T follicular helper cell (primary cell): ENCODE data around the gene TMEM116.
"Not testable (repeated sequence)": the region's sequence is repeated elsewhere in the genome, so short reads cannot be mapped to it uniquely, and the experiment has no call there.

Source experiments
- DNase-seq: peaks from one replicate; pipeline ENCODE4 v3.0.0-alpha.2; 2020; ENCODE audit warnings: low read depth

Gene TMEM116

DNA sequence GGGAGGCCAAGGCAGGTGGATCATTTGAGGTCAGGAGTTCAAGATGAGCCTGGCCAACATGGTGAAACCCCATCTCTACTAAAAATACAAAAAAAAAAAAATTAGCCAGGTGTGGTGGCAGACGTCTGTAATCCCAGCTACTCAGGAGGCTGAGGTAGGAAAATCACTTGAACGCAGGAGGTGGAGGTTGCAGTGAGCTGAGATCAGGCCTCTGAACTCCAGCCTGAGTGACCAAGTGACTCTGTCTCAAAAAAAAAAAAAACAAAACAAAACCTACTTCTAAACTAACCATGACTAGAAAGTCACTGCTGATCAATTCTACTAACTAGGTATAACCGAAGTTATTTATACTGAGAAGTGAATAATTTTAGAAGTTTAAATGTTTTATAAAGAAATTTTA, 3.4 kb downstream of the TMEM116 start:
- not testable (repeated sequence) for DNase-seq

DNA sequence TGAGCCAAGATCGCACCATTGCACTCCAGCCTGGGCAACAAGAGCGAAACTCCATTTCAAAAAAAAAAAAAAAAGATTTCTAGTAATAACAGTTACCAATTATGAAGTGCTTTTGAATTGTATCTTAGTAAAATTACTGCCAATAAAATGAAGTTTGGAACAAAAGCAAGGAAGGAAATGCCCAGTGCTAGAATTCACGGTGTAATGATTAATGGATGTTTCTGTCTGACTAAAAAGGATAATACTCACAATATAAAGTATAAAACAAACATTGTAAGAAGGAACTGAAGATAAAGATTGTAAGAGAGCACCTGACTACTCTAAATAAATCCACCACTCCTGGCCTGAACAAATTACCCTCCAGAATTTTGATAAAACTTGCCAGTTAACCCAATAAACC, 4.0 kb downstream of the TMEM116 start:
- no peak for DNase-seq

DNA sequence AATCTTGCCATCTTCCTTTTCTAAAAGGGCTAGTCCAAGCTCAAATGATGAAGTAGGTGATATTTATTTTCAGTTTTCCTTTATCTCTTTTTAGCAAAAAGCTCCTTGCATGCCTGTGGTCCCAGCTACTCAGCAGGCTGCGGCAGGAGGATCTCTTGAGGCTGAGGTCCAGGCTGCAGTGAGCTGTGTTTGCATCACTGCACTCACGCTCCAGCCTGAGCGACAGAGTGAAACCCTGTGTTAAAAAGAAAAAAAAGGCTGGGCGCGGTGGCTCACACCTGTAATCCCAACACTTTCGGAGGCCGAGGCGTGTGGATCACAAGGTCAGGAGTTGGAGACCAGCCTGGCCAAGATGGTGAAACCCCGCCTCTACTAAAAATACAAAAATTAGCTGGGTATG, 5.0 kb downstream of the TMEM116 start:
- no peak for DNase-seq

DNA sequence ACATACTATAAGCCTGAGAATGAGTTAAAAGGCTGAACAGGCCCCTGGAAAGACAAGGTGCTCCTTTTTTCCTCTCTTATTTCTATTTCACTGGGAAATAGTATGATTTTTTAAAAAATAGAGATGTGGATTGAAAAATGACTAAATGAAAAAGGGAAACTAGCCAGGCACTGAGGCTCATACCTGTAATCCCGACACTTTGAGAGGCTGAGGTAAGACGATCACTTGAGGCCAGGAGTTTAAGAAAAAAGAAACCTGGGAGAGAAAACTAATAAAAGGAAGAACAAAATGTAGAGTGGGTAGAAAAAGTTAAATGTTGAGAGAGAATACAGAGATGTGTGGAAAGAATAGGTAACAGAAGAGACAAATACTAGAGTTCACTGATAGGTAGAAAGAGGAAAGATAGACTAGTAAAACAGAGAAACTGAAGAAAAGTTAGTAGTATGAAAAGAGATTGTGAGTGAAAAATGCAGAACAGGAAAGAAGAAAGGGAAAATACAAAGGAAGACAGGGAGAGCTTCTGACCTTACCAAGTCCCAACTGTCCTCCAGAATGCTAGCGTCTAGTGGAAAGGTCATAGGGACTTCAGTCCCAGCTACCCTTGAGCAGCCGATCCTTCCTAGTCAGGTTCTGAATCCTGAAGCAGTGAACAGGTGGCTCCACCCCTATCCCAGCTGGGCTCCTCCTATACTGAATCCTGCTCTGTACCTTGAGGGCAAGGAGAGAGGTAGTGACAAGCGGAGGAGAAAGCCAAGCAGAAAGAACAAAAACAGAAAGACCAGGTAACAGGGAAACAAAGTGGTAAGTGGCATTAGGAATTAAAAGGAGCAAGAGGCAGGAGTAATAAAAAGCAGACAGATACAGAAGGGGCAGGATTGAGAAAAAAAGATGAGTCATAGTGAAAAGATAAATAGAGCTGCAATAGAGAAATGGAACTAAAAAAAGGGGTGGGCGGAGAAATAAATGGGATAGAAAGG, 7.3 kb downstream of the TMEM116 start:
- DNase-seq, result no peak

DNA sequence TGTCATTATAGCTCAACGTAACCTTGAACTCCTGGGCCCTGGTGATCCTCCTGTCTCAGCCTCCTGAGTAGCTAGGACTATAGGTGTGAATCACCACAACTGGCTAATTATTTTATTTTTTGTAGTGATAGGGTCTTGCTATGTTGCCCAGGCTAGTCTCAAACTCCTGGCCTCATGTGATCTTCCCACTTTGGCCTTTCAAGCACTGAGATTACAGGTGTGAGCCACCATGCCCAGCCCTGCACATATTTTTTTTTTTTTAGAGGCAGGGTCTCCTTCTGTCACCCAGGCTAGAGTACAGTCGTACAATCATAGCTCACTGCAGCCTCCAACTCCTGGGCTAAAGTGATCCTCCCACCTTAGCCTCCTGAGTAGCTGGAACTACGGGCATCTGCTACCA, 8.9 kb downstream of the TMEM116 start:
- no peak for DNase-seq

DNA sequence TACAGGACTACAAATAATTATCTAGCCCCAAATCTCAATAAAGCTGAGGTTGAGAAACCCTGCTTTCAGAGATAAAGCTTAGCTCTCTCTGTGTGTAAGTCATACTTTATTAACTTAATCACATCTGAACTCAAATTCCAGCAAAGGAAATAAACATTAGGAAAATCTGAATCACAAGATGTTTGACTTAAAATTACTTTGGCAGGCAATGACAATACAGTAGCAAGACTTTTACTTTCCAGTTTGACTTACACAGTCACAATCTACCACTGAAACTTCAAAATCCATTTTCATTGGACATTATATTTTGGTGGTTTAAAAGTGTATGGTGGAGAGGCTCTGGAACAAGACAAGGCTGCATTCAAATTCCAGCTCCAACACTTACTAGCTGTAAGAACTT, 11.4 kb downstream of the TMEM116 start:
- DNase-seq, result no peak

DNA sequence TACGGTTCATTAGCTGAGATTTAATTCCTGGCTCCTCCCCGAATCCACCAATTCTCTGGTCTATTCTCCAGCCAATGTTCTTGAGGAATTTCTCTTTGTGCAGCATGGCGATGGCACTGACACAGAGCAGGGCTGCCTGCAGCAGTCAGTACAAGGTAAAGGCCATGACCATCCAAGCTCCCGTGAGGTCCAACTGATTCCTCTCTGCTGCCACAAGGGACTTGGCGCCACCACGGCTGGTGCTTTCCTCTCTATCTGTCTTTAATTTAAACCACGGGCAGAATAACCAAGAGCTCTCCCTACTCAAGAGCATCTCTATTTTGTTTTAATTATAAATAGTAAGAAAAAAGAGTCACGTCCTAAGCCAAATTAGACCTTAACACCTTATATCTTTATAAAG, 12.1 kb downstream of the TMEM116 start:
- DNase-seq, result no peak

DNA sequence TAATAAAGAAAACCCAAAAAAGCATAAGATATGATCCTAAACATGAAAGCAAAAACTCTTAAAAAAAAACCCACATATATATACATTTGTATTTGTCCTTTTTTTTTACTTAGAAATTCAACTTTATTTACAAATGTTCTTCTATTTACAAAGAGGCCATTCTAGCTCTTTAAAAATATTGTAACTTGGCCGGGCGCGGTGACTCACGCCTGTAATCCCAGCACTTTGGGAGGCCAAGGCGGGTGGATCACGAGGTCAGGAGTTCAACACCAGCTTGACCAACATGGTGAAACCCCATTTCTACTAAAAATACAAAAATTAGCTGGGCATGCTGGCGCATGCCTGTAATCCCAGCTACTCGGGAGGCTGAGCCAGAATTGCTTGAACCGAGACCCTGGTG, 13.8 kb downstream of the TMEM116 start:
- not testable (repeated sequence) for DNase-seq

DNA sequence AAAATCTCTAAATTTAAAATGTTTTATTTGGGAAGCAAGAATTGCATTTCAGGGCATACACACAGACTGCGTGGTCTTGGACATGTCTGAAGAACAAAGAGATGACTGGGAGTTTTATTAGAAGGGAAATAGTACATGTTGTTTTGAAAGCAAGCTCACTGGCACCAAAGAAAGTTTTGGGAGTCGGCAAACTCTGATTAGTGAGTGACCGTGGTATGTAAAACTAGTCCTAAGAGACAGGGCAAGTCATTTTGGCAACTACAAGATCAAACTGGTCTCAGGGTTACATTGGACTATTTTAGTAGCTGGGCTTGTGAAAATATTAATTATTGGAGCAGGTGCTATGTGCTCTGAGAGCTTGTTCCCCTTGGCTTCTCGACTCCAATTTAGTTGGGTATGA, 14.9 kb downstream of the TMEM116 start:
- no peak for DNase-seq

DNA sequence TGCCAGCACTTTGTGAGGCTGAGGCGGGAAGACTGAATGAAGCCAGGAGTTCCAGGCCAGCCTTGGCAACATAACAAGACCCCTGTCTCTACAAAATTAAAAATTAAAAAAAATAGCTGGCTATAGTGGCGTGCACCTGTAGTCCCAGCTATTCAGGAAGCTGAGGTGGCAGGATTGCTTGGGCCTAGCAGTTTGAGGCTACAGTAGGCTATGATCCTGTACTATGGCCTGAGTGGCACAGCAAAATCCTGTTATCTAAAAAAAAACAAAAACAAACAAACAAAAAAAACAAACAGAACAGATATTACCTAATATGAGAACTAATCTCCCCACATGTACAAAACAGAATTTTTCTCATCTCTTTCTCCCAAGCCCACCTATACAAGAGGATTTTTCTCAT, 15.7 kb downstream of the TMEM116 start:
- DNase-seq, result no peak

DNA sequence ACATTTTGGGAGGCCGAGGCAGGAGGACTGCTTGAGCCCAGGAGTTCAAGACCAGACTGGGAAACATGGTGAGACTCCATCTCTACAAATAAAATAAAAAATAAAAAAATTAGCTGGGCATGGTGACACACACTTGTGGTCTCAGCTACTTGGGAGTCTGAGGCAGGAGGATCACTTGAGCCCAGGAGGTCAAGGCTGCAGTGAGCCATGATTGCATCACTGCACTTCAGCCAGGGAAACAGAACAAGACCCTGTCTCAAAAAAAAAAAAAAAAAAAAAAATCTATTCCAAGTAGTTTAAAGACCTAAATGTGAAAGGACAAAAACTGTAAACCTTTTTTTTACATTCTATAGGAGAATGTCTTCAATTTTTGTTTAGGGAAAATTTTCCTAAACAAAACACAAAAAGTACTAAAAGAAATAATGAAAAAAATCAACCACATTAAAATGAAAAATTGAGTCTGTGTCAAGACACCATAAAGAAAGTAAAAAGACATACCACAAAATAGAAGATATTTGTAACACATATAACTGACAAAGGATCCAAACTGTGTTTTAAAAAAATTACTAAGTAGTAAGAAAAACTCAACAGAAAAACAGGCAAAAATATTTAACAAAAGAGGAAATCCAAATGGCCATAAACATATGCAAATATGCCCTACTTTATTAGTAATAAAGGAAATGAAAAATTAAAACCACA, 17.0 kb downstream of the TMEM116 start:
- DNase-seq, result no peak

DNA sequence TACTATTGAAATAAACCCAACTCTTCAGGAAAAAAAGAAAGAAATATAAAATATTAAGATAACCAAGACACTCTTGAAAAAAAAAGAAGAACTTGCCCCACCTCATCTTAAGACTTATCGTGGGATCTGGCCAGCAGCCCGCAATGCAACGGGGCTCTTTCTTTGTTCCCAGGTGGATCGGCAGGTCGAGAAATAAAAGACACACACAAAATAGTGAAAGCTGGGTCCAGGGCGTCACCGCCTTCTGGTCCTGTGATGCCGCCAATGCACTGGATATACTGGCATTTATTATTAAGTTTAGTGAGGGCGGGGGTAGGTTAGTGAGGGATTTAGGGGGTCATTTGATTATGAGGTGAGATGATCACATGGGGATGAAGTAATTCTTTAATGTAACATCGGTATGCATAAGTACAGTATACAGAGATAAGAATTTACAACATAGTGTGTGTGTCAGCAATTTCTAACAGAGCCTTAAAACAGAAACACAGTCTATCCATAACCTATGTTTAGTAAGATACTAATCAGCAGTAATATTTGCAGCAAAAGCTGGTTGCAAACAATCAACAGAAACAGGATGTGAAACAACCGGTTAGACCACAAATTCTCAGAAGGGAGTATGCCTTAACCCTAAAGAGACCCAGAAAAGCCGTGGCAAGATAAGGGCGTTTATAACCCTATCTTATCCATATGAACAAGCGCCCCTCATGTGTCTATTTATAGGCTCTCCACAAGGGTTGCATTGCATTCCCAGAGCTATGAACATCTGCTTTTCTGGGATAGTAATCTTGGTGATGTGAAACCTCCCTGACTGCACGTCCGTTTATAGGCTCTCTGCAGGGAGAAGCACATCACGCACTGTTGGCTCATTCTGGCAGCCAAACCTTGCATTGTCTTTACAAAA, 18.5 kb downstream of the TMEM116 start:
- not testable (repeated sequence) for DNase-seq

DNA sequence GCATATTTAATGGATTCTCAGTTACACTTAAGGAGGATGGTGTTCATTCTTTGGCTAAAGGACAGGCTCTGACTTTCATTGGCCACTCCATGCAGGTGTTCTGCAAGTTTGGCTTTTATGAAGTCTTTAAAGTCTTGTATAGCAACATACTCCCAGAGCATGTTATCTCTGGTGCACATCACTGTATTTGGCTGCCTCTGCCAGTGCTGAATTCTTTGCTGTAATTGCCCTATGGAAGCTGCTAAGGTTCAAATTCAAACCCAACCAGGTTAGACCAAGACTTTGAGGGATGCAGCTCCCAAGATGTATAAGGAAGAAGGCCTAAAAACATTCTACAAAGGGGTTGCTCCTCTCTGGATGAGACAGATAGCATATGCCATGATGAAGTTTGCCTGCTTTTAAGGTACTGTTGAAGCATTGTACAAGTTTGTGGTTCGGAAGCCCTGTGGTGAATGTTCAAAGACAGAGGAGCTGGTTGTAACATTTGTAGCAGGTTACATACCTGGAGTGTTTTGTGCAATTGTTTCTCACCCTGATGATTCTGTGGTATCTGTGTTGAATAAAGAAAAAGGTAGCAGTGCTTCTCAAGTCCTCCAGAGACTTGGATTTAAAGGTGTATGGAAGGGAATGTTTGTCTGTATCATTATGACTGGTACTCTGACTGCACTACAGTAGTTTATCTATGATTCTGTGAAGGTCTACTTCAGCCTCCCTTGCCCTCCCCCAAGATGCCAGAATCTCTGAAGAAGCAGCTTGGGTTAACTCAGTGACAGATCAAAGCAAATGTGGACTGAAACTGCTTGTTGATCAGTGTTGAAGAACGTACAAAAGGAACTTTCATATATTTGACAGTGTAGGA, 19.4 kb downstream of the TMEM116 start:
- DNase-seq, result peak; percentile 17

DNA sequence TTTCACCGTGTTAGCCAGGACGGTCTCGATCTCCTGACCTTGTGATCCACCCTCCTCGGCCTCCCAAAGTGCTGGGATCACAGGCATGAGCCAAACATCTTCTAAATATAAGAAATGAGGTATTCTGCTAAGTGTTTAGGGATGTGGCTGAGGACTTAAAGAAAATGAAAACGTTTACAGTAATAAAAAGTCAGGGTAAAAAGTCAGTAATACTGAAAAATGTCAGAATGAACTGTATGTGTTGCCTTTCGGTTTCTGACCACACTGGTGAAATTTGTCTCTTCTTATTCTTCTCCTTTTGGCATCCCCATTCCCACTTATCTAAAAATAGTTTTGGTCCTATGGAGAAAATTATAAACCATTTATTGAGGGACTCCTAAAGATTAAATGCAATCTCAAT, 20.5 kb downstream of the TMEM116 start:
- no peak for DNase-seq

DNA sequence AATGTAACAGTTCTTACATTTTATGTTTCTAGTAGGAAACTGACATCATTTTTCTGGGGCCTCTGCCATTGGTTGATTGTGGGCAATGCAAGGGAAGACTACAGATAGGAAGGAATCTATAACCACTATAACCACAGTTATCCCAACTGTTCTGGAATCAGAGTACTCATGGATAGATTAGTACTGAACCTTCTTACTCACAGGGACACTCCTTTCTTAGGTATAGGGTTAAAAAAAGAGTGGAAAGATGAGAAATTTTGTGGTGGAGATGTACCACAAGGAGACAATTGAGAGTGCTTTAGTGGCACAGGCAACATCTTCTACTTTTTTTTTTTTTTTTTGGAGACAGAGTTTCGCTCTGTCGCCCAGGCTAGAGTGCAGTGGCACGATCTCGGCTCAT, 21.0 kb downstream of the TMEM116 start:
- DNase-seq, result no peak

DNA sequence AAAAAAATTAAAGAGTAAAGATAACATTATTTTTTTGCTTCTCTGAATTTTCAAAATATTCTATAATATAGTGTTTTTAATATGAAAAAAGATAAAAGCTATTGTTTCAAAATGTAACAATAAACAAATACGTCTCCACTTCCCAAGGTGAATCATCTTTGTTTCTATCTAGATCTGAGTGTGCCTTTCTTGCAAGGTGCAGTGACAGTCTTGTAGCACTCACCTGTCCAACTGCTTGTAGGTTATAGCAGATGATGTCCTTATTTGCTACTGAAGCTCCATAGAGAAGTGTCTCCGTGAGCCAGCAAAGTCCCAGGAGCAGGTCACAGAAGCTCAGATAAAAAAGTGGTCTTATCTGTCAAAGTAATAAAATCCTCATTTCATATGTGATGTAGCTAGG, 21.4 kb downstream of the TMEM116 start:
- DNase-seq, result no peak

DNA sequence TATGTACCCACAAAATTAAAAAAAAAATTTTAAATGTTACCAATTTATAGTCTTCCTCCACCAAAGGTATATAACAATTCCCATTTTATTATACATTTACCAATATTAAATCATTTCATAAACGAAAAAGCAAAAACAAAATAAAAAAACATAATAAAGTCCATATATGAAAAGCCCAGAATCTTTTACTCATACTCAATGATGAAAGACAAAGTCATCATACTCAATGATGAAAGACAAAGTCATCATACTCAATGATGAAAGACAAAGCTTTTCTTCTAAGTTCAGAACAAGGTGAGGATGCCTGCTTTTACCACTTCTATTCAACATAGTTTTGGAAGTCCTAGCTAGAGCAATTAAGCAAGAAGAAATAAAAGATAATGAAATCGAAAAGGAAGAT, 28.1 kb downstream of the TMEM116 start:
- DNase-seq, result no peak

DNA sequence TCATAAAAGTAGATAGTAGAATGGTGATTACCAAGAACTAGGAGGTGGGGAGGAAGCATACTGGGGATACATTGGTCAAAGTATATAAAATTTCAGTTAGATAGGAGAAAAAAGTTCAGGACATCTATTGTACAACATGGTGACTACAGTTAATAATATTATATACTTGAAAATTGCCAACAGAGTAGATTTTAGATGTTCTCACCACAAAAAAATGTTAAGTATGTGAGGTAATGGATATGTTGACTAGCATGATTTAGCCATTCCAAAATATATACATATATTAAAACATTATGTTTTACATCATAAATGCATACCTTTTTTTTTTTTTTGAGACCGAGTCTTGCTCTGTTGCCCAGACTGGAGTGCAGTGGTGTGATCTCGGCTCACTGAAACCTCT, 31.0 kb downstream of the TMEM116 start:
- DNase-seq, result no peak

DNA sequence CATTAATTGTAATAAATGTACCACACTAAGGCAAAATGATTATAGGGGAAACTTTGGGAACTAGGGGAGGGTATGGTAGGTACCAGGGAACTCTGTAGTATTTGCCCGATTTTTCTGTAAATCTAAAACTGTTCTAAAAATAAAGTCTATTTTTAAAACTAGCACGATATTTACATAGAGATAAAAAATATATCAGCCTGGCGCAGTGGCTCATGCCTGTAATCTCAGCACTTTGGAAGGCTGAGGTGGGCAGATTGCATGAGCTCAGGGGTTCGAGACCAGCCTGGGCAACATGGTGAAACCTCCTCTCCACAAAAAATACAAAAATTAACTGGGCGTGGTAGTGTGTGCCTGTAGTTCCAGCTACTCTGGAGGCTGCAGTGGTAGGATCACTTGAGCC, 32.4 kb downstream of the TMEM116 start:
- no peak for DNase-seq

DNA sequence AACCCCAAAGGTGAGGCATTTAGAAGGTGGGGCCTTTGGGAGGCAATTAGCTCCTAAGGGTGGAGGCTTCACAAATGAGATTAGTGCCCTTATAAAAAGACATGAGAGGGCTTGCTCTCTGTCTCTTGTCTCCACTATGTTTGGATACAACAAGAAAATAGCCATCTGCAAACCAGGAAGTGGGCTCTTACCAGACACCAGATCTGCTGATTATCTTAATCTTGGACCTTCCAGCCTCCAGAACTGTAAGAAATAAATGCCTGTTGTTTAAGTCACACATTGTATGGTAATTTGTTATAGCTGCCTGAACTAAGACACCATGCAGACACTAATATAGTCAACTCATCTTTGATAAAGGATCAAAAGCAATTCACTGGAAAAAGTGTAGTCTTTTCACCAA, 34.4 kb downstream of the TMEM116 start:
- no peak for DNase-seq

DNA sequence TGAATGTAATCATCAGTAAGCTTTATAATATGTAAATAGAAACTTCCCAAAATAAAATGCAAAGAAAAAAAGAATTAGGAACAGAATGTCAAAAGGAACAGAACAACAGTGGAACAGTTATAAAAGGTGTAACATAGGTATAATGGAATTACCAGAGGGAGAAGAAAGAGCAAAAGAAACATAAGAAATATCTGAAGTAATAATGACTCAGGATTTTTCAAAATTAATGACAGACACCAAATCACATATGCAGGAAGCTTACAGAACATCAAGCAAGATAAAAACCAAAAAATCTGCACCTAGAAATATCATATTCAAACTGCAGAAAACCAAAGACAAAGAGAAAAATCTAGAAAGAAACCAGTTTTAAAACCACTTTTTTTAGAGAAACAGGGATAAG, 36.1 kb downstream of the TMEM116 start:
- DNase-seq, result no peak
